ENCODE data around the gene MARK1.
"Not testable (repeated sequence)": the region's sequence is repeated elsewhere in the genome, so short reads cannot be mapped to it uniquely, and the experiment has no call there.

The MARK1 gene

GRCh38 chr1:220605651-220606050, 77.7 kb downstream of the MARK1 start:
- not testable (repeated sequence) for DNase-seq (ENCODE audit: low read depth in 4 of 4, low spot score in 1 of 4)

- DNase-seq (ENCODE audit: low read depth in 4 of 4, low spot score in 1 of 4) = not testable (repeated sequence)
Observed at GRCh38 chr1:220611100-220611499, 83.2 kb downstream of the MARK1 start.

GRCh38 chr1:220616836-220617235, 88.9 kb downstream of the MARK1 start:
- DNase-seq (ENCODE audit: low read depth in 4 of 4, low spot score in 1 of 4) = no peak

- no peak for DNase-seq (ENCODE audit: low read depth in 4 of 4, low spot score in 1 of 4)
Observed at GRCh38 chr1:220628431-220628830, 100.5 kb downstream of the MARK1 start.

GRCh38 chr1:220631238-220631815, 103.4 kb downstream of the MARK1 start:
- DNase-seq (ENCODE audit: low read depth in 4 of 4, low spot score in 1 of 4) = no peak

- DNase-seq (ENCODE audit: low read depth in 4 of 4, low spot score in 1 of 4) = no peak
Observed at GRCh38 chr1:220637759-220638158, 109.8 kb downstream of the MARK1 start.

GRCh38 chr1:220642285-220642684, 114.3 kb downstream of the MARK1 start:
- DNase-seq (ENCODE audit: low read depth in 4 of 4, low spot score in 1 of 4) = no peak

- no peak for DNase-seq (ENCODE audit: low read depth in 4 of 4, low spot score in 1 of 4)
Observed at GRCh38 chr1:220652995-220653394, 125.1 kb downstream of the MARK1 start.

GRCh38 chr1:220655509-220655908, 127.6 kb downstream of the MARK1 start:
- DNase-seq (ENCODE audit: low read depth in 4 of 4, low spot score in 1 of 4) = no peak

- DNase-seq (ENCODE audit: low read depth in 4 of 4, low spot score in 1 of 4) = no peak
Observed at GRCh38 chr1:220655961-220656740, 128.2 kb downstream of the MARK1 start.

- DNase-seq (ENCODE audit: low read depth in 4 of 4, low spot score in 1 of 4) = no peak
Observed at GRCh38 chr1:220666349-220666748, 138.4 kb downstream of the MARK1 start.

GRCh38 chr1:220669005-220669404, 141.1 kb downstream of the MARK1 start:
- DNase-seq (ENCODE audit: low read depth in 4 of 4, low spot score in 1 of 4) = no peak

GRCh38 chr1:220670365-220670764, 142.4 kb downstream of the MARK1 start:
- no peak for DNase-seq (ENCODE audit: low read depth in 4 of 4, low spot score in 1 of 4)

GRCh38 chr1:220673921-220674320, 146.0 kb downstream of the MARK1 start:
- no peak for DNase-seq (ENCODE audit: low read depth in 4 of 4, low spot score in 1 of 4)

- DNase-seq (ENCODE audit: low read depth in 4 of 4, low spot score in 1 of 4) = no peak
Observed at GRCh38 chr1:220677251-220677650, 149.3 kb downstream of the MARK1 start.

GRCh38 chr1:220680085-220680687, 152.2 kb downstream of the MARK1 start:
- no peak for DNase-seq (ENCODE audit: low read depth in 4 of 4, low spot score in 1 of 4)

- DNase-seq (ENCODE audit: low read depth in 4 of 4, low spot score in 1 of 4) = no peak
Observed at GRCh38 chr1:220681220-220681880, 153.4 kb downstream of the MARK1 start.

- no peak for DNase-seq (ENCODE audit: low read depth in 4 of 4, low spot score in 1 of 4)
Observed at GRCh38 chr1:220682901-220683576, 155.1 kb downstream of the MARK1 start.

- not testable (repeated sequence) for DNase-seq (ENCODE audit: low read depth in 4 of 4, low spot score in 1 of 4)
Observed at GRCh38 chr1:220683716-220684115, 155.8 kb downstream of the MARK1 start.

GRCh38 chr1:220684890-220685289, 157.0 kb downstream of the MARK1 start:
- no peak for DNase-seq (ENCODE audit: low read depth in 4 of 4, low spot score in 1 of 4)

GRCh38 chr1:220685879-220686278, 157.9 kb downstream of the MARK1 start:
- DNase-seq (ENCODE audit: low read depth in 4 of 4, low spot score in 1 of 4) = no peak
